Superior temporal gyrus (tissue), 1 donor: Measurements from ENCODE around the gene WSCD1.

ENCODE experiments used
- DNase-seq: peaks from one replicate; pipeline ENCODE4 v3.0.0-alpha.2; 2016; ENCODE audit errors: extremely low spot score

The WSCD1 gene

GRCh38 chr17:6159541-6160231, 89.5 kb downstream of the WSCD1 start:
- DNase-seq, result no peak

GRCh38 chr17:6160232-6160555, 90.0 kb downstream of the WSCD1 start:
- no peak for DNase-seq

GRCh38 chr17:6160911-6161855, 91.0 kb downstream of the WSCD1 start:
- no peak for DNase-seq

GRCh38 chr17:6162216-6162615, 92.0 kb downstream of the WSCD1 start:
- DNase-seq, result no peak

GRCh38 chr17:6162892-6163291, 92.7 kb downstream of the WSCD1 start:
- DNase-seq, result no peak

- DNase-seq, result peak; percentile 21
Measured at GRCh38 chr17:6163612-6164333, 93.6 kb downstream of the WSCD1 start.

- no peak for DNase-seq
Measured at GRCh38 chr17:6164996-6165395, 94.8 kb downstream of the WSCD1 start.

GRCh38 chr17:6165806-6166205, 95.6 kb downstream of the WSCD1 start:
- DNase-seq, result no peak

GRCh38 chr17:6166492-6167179, 96.5 kb downstream of the WSCD1 start:
- DNase-seq, result no peak

- no peak for DNase-seq
Measured at GRCh38 chr17:6168296-6168695, 98.1 kb downstream of the WSCD1 start.

GRCh38 chr17:6170349-6170748, 100.2 kb downstream of the WSCD1 start:
- no peak for DNase-seq

- no peak for DNase-seq
Measured at GRCh38 chr17:6172642-6173330, 102.6 kb downstream of the WSCD1 start.

GRCh38 chr17:6173653-6174052, 103.5 kb downstream of the WSCD1 start:
- DNase-seq, result no peak
